ENCODE data around the gene KCNA10.

Gene KCNA10

DNA sequence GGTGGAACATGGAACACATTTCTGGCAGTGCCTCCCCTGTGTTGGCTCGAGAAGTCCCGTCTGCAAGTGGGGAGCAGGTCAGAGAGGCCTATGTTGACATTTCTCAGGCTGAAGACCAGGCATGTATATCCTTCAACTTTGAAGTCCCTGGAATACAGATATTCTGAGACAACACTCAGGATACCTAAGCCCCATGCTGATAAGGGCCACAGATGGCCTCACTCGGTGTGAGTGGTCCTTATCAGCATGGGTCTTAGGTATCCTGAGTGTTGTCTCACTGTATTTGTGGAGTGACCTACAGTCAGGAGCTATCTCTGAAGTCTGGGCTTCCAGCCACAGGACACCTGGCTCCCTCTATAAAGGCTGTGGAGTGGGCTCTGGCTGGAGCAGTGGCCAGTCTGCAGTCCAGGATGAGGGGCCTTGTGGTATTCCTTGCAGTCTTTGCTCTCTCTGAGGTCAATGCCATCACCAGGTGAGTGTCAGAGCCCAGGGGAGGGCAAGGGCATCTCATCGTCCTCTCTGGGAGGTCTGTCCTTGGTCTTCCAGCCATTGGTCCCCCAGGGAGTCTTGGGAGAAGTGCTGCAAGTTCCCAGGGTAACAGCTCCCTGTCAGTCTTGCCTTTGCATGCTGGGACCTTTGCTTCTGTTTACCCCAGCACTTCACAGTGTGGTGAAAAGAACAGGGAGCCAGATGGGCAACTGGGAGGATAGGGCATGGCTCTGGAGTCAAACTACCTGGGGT lies 38.4 kb downstream of the KCNA10 start:
- no peak overlapping the region for H3K4me3 ChIP-seq (ENCODE audit: low read length)
- no peaks in the 10 kb centered on the region for H3K9me2 ChIP-seq (replicated peaks; ENCODE audit: control insufficient read depth, low read length)
- no peaks in the 10 kb centered on the region for H3K36me3 ChIP-seq (ENCODE audit: control insufficient read depth, low read length)
- no peaks in the 10 kb centered on the region for H3K4me1 ChIP-seq (ENCODE audit: control insufficient read depth, low read length)
- no peak overlapping the region for H3K27ac ChIP-seq (ENCODE audit: low read depth, low read length)
- H3K4me2 ChIP-seq (ENCODE audit: low read length), result no peak overlapping the region
- peaks cover 3% of the 10 kb centered on the region; the same call in 1 of the 2 replicates for H3K27me3 ChIP-seq (ENCODE audit: control insufficient read depth, low read length)
- no peaks in the 10 kb centered on the region for H3K79me2 ChIP-seq (ENCODE audit: control insufficient read depth, low read length)
- TF ChIP-seq EZH2phosphoT487 (IDR thresholded peaks at IDR 0.05; ENCODE audit: borderline replicate concordance, low read length), result no peak
- TF ChIP-seq, protein P1, sequence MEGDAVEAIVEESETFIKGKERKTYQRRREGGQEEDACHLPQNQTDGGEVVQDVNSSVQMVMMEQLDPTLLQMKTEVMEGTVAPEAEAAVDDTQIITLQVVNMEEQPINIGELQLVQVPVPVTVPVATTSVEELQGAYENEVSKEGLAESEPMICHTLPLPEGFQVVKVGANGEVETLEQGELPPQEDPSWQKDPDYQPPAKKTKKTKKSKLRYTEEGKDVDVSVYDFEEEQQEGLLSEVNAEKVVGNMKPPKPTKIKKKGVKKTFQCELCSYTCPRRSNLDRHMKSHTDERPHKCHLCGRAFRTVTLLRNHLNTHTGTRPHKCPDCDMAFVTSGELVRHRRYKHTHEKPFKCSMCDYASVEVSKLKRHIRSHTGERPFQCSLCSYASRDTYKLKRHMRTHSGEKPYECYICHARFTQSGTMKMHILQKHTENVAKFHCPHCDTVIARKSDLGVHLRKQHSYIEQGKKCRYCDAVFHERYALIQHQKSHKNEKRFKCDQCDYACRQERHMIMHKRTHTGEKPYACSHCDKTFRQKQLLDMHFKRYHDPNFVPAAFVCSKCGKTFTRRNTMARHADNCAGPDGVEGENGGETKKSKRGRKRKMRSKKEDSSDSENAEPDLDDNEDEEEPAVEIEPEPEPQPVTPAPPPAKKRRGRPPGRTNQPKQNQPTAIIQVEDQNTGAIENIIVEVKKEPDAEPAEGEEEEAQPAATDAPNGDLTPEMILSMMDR (IDR thresholded peaks at IDR 0.05; ENCODE audit: low read depth, low read length, poor library complexity, severe bottlenecking), result no peak
- H3K9me3 ChIP-seq (ENCODE audit: control insufficient read depth, insufficient read depth, low read length), result no peaks in the 10 kb centered on the region
- no peaks in the 10 kb centered on the region for H3F3A ChIP-seq (ENCODE audit: control insufficient read depth, insufficient read depth)
- H4K20me1 ChIP-seq (ENCODE audit: control insufficient read depth, insufficient read depth, low read depth, low read length), result no peaks in the 10 kb centered on the region

DNA sequence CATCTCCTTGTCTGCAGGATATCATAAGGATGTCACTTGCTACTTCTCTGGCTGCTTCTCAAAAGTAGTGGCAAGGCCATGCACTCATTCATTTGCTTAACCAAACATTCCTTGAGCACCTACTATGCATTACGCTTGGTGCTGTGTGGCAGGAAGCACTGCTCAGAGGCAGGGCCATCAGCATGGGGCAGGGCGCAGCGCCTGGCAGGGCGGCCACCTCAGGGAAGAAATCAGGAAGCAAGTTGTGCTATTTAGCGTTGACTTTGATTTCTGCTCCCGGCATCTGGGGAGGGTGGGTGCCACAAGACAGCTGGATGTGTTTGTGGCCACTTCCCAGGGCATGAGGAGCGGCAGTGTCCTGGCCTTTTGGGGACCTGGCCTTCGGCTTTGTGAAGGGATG lies 40.1 kb downstream of the KCNA10 start:
- no peaks in the 10 kb centered on the region for H3K36me3 ChIP-seq (ENCODE audit: control insufficient read depth, low read length)
- H3F3A ChIP-seq (ENCODE audit: control insufficient read depth, insufficient read depth), result no peaks in the 10 kb centered on the region
- no peaks in the 10 kb centered on the region for H3K9me2 ChIP-seq (replicated peaks; ENCODE audit: control insufficient read depth, low read length)
- no peaks in the 10 kb centered on the region for H3K4me1 ChIP-seq (ENCODE audit: control insufficient read depth, low read length)
- H3K27ac ChIP-seq (ENCODE audit: low read depth, low read length), result no peak overlapping the region
- H4K20me1 ChIP-seq (ENCODE audit: control insufficient read depth, insufficient read depth, low read depth, low read length), result no peaks in the 10 kb centered on the region
- H3K4me3 ChIP-seq (ENCODE audit: low read length), result no peak overlapping the region
- H3K79me2 ChIP-seq (ENCODE audit: control insufficient read depth, low read length), result no peaks in the 10 kb centered on the region
- TF ChIP-seq, protein P1 (IDR thresholded peaks at IDR 0.05; ENCODE audit: low read depth, low read length, poor library complexity, severe bottlenecking), result no peak
- TF ChIP-seq EZH2phosphoT487 (IDR thresholded peaks at IDR 0.05; ENCODE audit: borderline replicate concordance, low read length), result no peak
- H3K9me3 ChIP-seq (ENCODE audit: control insufficient read depth, insufficient read depth, low read length), result no peaks in the 10 kb centered on the region
- H3K27me3 ChIP-seq (ENCODE audit: control insufficient read depth, low read length), result peaks cover 3% of the 10 kb centered on the region; the same call in 1 of the 2 replicates
- H3K4me2 ChIP-seq (ENCODE audit: low read length), result no peak overlapping the region

DNA sequence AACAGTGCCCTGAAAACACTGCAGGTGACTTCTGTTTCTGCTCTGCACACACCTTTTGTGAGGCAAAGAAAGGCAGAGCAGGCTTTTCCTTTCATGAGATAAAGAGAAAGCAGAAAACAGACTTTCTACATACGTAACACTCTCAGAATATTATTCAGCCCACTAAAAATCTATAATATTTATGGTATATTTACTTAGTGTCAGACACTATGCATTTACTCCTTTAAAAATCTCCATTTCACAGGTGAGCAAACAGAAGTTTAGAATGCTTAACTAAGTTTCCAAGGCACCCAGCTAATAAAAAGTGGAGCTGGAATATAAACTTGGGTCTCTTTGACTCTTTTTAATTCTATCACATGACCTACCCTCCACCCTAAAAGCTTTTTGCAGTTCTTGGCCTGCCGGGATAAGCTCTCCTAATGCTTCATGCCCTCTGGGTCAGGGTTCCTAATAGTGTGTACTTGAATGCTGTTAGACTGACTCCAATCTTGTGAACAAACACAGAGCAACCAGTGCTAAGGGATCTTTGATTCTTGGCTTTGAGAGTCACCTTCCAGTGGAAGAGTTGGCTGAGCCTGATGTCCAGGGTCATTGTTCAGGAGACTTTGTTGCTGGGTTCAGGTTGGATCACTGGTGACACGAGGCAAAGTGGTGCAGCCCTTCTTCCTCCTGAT lies 40.9 kb downstream of the KCNA10 start:
- Histone ChIP-seq H3K27me3 (ENCODE audit: control insufficient read depth, low read length) (peaks cover 3% of the 10 kb centered on the region; the same call in 1 of the 2 replicates), H3K79me2 (ENCODE audit: control insufficient read depth, low read length) (no peaks in the 10 kb centered on the region), H3K9me3 (ENCODE audit: control insufficient read depth, insufficient read depth, low read length) (no peaks in the 10 kb centered on the region), H3K36me3 (ENCODE audit: control insufficient read depth, low read length) (no peaks in the 10 kb centered on the region), H4K20me1 (ENCODE audit: control insufficient read depth, insufficient read depth, low read depth, low read length) (no peaks in the 10 kb centered on the region), H3K9me2 (replicated peaks; ENCODE audit: control insufficient read depth, low read length) (no peaks in the 10 kb centered on the region), H3K4me1 (ENCODE audit: control insufficient read depth, low read length) (no peaks in the 10 kb centered on the region), H3K4me3 (ENCODE audit: low read length) (no peak overlapping the region), H3K27ac (ENCODE audit: low read depth, low read length) (no peak overlapping the region), H3F3A (ENCODE audit: control insufficient read depth, insufficient read depth) (no peaks in the 10 kb centered on the region), H3K4me2 (ENCODE audit: low read length) (no peak overlapping the region)
- TF ChIP-seq, protein P1 (IDR thresholded peaks at IDR 0.05; ENCODE audit: low read depth, low read length, poor library complexity, severe bottlenecking), result no peak
- no peak for TF ChIP-seq EZH2phosphoT487 (IDR thresholded peaks at IDR 0.05; ENCODE audit: borderline replicate concordance, low read length)

Measured in DOHH2 (cell line).